HPDE6-E6E7 (cell line): ENCODE measurements around the gene LNX1.
A peak's percentile ranks its signal among the peaks of the same experiment; 100 is the strongest.

ENCODE experiments used
- DNase-seq: peaks from one replicate; pipeline ENCODE4 v3.0.0; 2011; ENCODE audit warnings: missing footprints; ENCODE audit errors: extremely low spot score

LNX1 gene

GRCh38 chr4:53591372-53591892 lies at the start of gene LNX1:
Gene LNX1 (minus strand): TSS chr4:53591486. CDS start chr4:53574002, 17,484 bp downstream.
- peak; percentile 57 for DNase-seq

DNA sequence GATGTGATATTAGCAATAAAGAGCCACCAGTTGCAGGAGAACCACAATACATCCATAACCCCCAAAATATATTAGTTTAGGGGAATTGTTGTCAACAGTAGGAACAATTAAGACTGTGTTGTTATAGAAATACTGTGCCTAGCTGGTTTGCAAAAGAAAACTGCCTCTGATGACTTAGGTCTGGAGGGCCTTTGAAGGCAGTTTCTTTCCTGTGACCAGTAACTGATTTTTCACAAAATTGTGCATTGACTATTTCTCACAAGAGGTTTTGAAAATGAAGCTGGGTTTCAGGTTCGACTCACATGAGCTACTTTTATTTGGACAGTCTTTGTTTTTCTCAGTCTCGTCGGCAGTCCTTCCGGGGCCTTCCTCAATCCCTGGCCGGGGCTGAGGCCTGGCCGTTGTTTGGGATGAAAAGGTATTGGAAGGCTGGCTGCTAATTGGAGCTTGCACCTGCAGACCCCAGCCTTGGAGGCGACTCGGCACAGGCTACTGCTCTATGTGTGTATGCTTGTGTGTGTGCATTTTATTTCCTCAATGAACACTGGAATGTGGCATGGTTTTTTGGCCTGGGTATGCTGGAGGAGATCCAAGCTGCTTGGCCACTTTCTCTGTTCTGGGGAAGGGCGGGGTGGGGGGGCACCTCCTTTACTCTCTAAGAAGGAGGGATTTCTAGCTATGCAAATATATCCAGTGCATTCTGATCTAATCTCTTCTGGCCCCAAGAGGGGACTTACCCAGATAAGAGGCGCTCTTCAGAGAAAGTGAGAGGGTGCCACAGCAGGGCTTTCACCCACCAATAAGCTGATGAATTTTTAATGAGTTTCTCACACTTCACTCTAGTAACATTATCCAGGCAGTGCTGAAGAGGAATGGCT lies 49.5 kb upstream of the LNX1 start:
- no peak for DNase-seq

- DNase-seq: no peak
These were observed 47.6 kb upstream of the LNX1 start for GRCh38 chr4:53638919-53639318.

DNA sequence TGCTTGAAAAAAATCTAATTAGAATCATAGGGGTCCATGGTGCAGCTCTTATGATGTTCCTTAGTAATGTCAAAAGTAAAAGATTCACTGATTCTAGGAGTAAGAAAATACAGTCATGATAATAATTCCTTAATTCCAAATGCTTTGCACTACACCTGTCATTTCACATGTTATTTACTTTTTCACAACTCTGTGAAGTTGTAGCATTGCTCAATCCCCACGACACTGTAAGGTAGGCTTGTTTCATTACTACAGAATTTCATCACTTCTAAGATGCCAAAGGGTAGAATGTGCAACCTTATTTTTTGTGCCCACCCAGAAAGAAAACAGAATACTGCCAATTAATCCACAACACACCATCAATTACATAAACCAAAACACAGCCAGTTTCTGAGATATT lies 46.1 kb upstream of the LNX1 start:
- no peak for DNase-seq

GRCh38 chr4:53635697-53636483 lies 44.6 kb upstream of the LNX1 start:
- no peak for DNase-seq

GRCh38 chr4:53633608-53634007 lies 42.3 kb upstream of the LNX1 start:
- no peak for DNase-seq

GRCh38 chr4:53629296-53629695 lies 38.0 kb upstream of the LNX1 start:
- no peak for DNase-seq

GRCh38 chr4:53626491-53626890 lies 35.2 kb upstream of the LNX1 start:
- DNase-seq: no peak

GRCh38 chr4:53625888-53626287 lies 34.6 kb upstream of the LNX1 start:
- no peak for DNase-seq

DNA sequence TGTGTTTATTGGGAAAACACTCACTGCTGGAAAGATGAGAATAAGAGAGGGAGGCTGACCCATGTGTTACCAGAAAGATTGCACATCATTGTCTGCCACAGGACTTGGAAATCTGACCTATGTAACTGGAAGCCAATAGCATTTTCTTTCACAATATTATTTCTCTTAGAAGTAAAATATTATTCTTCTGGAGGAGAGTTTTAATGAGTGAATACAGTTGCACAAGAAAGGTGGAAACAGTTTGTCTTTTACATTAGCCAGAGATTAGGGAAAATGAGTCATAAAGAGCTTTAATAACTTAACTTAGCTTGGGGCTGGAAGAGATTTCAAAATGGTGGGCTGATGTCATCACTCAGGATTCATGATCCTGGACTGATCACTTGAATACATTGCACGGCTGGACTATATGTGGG lies 31.5 kb upstream of the LNX1 start:
- DNase-seq: peak; percentile 11

- no peak for DNase-seq
These were observed 29.7 kb upstream of the LNX1 start for GRCh38 chr4:53620956-53621355.

GRCh38 chr4:53619431-53619830 lies 28.1 kb upstream of the LNX1 start:
- no peak for DNase-seq

DNA sequence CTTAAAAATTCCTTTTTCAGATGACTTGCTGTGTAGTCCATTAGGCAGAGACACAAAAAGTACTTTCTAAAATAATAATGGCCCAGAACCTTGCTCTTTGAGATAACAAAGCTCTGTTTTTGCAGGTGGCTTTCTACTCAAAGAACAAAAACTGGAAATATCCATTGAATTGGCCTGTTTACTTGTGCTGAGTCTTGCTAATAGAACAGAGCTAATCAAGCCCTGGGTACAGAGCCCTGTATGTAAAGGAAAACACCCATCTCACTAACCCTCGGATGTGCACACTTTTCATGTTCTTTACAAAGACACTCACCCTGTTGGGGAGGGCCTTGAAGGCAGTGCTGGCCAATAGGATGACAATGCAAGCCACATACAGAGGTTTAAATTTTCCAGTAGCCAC lies 27.0 kb upstream of the LNX1 start:
- no peak for DNase-seq

GRCh38 chr4:53617101-53617680 lies 25.9 kb upstream of the LNX1 start:
- DNase-seq: no peak

DNA sequence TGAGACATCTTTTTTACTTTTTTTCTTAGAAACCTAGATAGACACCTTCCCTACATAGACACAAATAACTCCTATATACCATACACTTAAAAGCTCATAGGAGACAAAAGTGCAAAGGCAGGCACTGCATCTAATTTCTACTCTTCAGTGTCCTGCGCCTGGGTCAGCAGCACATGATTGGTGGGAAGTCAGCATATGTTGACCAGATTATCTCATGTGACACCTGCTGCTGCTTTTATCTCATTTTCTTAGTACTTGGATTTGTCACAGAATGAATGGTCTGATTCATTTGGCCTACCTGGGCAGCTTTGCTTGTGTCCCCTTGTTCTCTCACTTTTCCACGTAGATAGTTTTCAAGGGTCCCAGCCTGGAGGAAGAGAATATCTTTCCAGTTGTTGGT lies 24.9 kb upstream of the LNX1 start:
- no peak for DNase-seq

- DNase-seq: no peak
These were observed 23.3 kb upstream of the LNX1 start for GRCh38 chr4:53614591-53614990.

DNA sequence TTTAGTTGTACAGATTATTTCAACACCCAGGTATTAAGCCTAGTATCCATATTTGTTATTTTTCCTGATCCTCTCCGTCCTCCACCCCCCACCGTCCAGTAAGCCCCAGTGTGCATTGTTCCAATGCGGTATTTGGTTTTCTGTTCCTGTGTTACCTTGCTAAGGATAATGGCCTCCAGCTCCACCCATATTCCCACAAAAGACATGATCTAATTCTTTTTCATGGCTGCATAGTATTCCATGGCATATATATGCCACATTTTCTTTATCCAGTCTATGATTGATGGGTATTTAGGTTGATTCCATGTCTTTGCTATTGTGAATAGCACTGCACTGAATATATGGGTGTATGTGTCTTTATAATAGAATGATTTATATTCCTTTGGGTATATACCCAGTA lies 22.1 kb upstream of the LNX1 start:
- DNase-seq: no peak

- no peak for DNase-seq
These were observed 17.4 kb upstream of the LNX1 start for GRCh38 chr4:53608649-53609048.

GRCh38 chr4:53608242-53608641 lies 17.0 kb upstream of the LNX1 start:
- no peak for DNase-seq

- no peak for DNase-seq
These were observed 14.5 kb upstream of the LNX1 start for GRCh38 chr4:53605783-53606182.

DNA sequence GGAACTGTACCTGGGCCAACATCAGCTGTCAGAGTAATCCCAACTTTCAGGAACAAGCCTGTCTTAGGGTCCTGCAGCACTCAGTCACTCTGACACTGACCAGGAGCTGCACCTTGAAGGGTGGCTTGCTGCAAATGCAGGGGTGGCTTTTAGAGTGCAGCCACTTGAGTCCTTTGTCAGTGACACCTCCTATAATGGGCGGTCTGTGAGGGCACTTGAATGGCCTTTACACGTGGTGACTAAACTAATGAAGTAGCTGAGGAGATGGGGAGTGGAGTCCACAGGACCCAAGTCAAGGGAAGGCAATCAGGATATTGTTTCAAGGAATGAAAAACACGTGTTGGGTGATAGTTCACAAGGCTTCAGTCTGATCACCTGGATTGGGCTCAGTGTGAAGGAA lies 11.1 kb upstream of the LNX1 start:
- DNase-seq: no peak

DNA sequence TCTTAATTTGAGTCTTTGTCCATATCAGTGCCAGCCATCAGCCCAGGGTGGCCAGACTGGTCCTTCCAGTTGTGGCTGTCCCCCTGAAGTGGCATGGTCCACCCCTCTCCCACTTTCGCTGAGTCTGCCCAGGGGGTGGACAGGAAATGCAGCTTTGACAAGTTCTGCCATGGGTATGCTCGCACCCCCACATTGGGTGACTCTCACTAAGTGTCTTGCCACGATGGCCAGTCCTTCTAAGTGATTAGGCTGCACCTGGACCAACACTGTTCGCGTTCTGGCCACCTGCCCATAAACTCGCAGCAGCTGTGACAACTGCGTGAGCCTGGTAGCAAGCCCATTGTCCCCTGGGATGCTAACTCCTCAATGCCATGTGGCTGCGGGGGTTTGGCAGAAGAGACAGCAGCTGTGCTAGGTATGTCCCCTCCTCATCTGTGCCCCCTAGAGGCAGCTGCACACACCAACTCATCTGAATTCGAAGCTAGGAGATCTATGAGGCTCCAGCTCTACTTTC lies 10.0 kb upstream of the LNX1 start:
- no peak for DNase-seq
